GM12873 (cell line): ENCODE data around the gene CD300LF.

Source experiments
- TF ChIP-seq, protein P1 (sequence below): IDR thresholded peaks from 2 replicates; pipeline ENCODE4 v1.5.1; 2012; ENCODE audit warnings: low read depth, mild to moderate bottlenecking, moderate library complexity, low read length, control low read depth; ENCODE audit not compliant: insufficient read depth; ENCODE audit errors: missing control alignments

Gene CD300LF

GRCh38 chr17:74733365-74734122, 20.8 kb upstream of the CD300LF start:
- TF ChIP-seq, protein P1, sequence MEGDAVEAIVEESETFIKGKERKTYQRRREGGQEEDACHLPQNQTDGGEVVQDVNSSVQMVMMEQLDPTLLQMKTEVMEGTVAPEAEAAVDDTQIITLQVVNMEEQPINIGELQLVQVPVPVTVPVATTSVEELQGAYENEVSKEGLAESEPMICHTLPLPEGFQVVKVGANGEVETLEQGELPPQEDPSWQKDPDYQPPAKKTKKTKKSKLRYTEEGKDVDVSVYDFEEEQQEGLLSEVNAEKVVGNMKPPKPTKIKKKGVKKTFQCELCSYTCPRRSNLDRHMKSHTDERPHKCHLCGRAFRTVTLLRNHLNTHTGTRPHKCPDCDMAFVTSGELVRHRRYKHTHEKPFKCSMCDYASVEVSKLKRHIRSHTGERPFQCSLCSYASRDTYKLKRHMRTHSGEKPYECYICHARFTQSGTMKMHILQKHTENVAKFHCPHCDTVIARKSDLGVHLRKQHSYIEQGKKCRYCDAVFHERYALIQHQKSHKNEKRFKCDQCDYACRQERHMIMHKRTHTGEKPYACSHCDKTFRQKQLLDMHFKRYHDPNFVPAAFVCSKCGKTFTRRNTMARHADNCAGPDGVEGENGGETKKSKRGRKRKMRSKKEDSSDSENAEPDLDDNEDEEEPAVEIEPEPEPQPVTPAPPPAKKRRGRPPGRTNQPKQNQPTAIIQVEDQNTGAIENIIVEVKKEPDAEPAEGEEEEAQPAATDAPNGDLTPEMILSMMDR, result no peak

GRCh38 chr17:74732042-74732867, 19.5 kb upstream of the CD300LF start:
- TF ChIP-seq, protein P1, result no peak

DNA sequence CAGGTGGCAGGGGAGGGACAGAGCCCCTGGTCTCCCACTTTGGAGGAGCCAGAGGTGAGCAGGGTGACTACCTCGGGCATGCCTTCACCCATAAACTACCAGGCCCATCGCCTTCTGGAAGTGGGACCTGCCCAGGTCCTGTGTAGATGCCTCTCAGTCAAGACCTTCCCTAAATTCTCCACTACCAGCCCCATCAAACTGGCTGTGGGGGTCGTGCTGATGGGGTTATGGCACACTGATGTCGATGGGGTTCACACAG, 18.6 kb upstream of the CD300LF start:
- TF ChIP-seq, protein P1, result no peak

- TF ChIP-seq, protein P1, result no peak
These were observed 18.0 kb upstream of the CD300LF start for GRCh38 chr17:74730491-74731346.

DNA sequence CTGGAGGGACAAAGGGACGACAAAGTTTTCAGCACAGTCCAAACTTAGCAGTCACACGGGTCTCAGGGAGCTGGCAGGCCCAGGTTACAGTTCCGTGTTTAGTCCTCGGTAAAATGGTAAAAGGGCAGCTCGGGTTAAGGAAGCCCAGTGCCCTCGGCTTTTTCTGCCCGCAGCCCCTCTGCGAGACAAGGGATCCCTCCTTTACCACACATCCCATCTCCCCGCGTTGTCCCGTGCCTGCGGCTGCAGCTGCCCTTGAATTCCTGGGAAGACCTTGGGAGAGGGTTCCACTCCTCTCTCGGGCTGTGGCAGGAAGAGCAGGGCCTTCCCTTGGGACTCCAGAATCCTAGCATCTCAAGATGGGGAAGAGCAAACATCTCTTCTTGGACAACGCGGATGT, 17.1 kb upstream of the CD300LF start:
- TF ChIP-seq, protein P1, result no peak

- TF ChIP-seq, protein P1, result no peak
These were observed 16.6 kb upstream of the CD300LF start for GRCh38 chr17:74729368-74729767.

DNA sequence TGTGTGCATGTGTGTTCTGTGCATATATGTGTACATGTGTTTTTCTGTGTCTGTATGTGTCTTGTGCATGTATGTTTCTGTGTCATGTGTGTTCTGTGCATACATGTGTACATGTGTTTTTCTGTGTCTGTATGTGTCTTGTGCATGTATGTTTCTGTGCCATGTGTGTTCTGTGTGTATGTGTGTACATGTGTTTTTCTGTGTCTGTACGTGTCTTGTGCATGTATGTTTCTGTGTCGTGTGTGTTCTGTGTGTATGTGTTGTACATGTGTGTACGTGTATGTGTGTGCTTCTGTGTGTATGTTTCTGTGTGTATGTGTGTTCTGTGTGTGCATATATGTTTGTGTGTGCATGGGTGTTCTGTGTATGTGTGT, 16.0 kb upstream of the CD300LF start:
- TF ChIP-seq, protein P1, result no peak
